ENCODE measurements around the gene TEX14.

GRCh38 chr17:58575511-58575910 is 116.3 kb downstream of the TEX14 start:
- no peak for TF ChIP-seq CTCF (IDR thresholded peaks at IDR 0.05)
- TF ChIP-seq ZFX (IDR thresholded peaks at IDR 0.05; ENCODE audit: borderline replicate concordance) = no peak

Data from 22Rv1 (cell line).